Left ventricle myocardium inferior (tissue), 1 donor: Measurements from ENCODE around the gene ACBD7. TPM values are rescaled to one million over a fixed set of nuclear protein-coding genes. Genes with fewer than 3 reads are reported as not detected.

Experiments
- DNase-seq: peaks from one replicate; pipeline ENCODE4 v3.0.0-alpha.2; 2020
- H3K27ac ChIP-seq: fragments of 200-600 bp; replicated peaks from 2 replicates; pipeline ENCODE4 v1.8.0; 2021
- H3K27me3 ChIP-seq: fragments of 200-600 bp; 2 replicates; pipeline ENCODE4 v1.8.0; 2021; ENCODE audit warnings: low read depth
- H3K36me3 ChIP-seq: fragments of 200-600 bp; 2 replicates; pipeline ENCODE4 v1.8.0; 2021
- H3K4me1 ChIP-seq: fragments of 200-600 bp; 2 replicates; pipeline ENCODE4 v1.8.0; 2021
- H3K4me3 ChIP-seq: fragments of 200-600 bp; 2 replicates; pipeline ENCODE4 v1.8.0; 2021; ENCODE audit warnings: mild to moderate bottlenecking, moderate library complexity
- H3K9me3 ChIP-seq: fragments of 200-600 bp; replicated peaks from 2 replicates; pipeline ENCODE4 v1.8.0; 2021
- intact Hi-C: fragments of 100-400 bp; cut with micrococcal nuclease; formaldehyde crosslinking; loops from one replicate; pipeline ENCODE4 v1.11.0; 2022
- total RNA-seq: library from RNA; stranded (reverse); fragmentation: NEBNext Ultra II Directional; extraction: Animal tissue kit (Norgen Biotek cat#: 25700); gene quantifications from one replicate; pipeline ENCODE4 v1.2.1, GENCODE V29; 2021
- TF ChIP-seq, protein P1 (sequence below): fragments of 200-600 bp; IDR thresholded peaks from 2 replicates; pipeline ENCODE4 v1.8.0; 2021; ENCODE audit warnings: antibody characterized with exemption, mild to moderate bottlenecking, borderline replicate concordance
- donor health status: DM: no; HTN: yes; CAD: no; lungs with severe emphysema.

ACBD7 gene
- total RNA-seq, 1 donor from 2014 or later = not detected

DNA sequence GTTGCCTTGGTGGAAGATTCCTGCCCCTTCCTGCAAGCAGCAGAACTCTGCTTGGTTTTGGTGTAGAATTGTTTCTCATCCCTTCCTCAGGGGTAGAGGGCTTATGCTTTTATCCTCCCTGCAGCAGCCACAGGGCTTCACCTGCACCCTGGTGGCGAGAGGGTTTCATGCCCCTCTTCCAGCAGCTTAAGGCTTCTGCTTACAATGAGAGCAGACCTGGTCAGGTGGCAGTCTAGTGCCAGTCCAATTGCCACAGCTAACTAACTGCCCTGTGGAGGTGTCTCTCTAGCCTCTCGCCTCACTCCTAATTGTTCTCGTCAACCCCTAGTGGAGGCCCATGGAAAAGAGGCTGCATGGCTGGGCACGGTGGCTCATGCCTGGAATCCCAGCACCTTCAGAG, 19.3 kb downstream of the ACBD7 start:
- no peak overlapping the region for H3K4me3 ChIP-seq
- TF ChIP-seq, protein P1, sequence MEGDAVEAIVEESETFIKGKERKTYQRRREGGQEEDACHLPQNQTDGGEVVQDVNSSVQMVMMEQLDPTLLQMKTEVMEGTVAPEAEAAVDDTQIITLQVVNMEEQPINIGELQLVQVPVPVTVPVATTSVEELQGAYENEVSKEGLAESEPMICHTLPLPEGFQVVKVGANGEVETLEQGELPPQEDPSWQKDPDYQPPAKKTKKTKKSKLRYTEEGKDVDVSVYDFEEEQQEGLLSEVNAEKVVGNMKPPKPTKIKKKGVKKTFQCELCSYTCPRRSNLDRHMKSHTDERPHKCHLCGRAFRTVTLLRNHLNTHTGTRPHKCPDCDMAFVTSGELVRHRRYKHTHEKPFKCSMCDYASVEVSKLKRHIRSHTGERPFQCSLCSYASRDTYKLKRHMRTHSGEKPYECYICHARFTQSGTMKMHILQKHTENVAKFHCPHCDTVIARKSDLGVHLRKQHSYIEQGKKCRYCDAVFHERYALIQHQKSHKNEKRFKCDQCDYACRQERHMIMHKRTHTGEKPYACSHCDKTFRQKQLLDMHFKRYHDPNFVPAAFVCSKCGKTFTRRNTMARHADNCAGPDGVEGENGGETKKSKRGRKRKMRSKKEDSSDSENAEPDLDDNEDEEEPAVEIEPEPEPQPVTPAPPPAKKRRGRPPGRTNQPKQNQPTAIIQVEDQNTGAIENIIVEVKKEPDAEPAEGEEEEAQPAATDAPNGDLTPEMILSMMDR = no peak
- peaks cover 31% of the 10 kb centered on the region for H3K9me3 ChIP-seq
- H3K36me3 ChIP-seq = no peaks in the 10 kb centered on the region
- no peaks in the 10 kb centered on the region for H3K27me3 ChIP-seq
- no peaks in the 10 kb centered on the region for H3K4me1 ChIP-seq
- intact Hi-C loops = no loop called here
- H3K27ac ChIP-seq = no peak overlapping the region
- no peak for DNase-seq

DNA sequence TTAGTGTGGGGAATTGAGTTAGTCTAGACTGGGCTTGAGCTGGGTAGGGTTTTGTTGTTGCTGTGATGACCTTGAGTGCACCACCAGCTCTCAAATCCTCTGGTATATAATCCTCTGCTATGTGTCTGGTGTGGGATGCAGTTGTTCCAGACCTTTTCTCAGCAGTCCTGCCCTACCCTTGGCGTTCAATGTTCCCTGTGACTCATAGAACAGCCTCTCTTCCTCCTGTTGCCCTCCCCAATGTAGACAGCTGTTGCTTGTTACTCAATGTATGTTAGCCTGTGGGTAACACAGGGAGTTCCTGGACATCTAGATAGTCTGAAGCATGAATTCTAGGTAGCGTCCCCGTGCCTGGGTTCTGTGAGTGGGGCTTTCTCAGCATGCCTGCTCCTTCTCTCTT, 19.8 kb downstream of the ACBD7 start:
- peaks cover 31% of the 10 kb centered on the region for H3K9me3 ChIP-seq
- TF ChIP-seq, protein P1 = no peak
- no peaks in the 10 kb centered on the region for H3K27me3 ChIP-seq
- intact Hi-C loops = no loop called here
- H3K4me3 ChIP-seq = no peak overlapping the region
- DNase-seq = no peak
- H3K27ac ChIP-seq = no peak overlapping the region
- no peaks in the 10 kb centered on the region for H3K4me1 ChIP-seq
- no peaks in the 10 kb centered on the region for H3K36me3 ChIP-seq

DNA sequence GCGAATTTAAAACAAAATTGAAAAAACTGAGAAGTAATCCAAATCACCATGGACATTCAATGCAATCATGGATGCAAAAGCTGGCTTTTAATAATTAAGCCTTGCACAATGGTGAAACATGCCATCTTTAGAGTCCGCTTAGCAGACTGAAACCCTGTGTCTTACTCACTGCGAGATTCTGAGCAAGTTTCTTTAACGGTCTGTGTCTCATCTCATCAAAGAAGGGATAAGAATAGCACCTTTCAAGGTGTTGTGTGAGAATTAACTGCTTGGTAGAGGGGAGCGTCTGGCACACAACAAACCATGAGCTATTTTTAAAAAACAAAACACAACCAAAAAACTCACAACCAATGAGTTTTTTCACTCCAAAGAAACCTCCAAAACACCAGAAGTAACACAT, 21.4 kb downstream of the ACBD7 start:
- Histone ChIP-seq H3K27ac (no peak overlapping the region), H3K9me3 (peaks cover 24% of the 10 kb centered on the region), H3K27me3 (peaks cover 4% of the 10 kb centered on the region), H3K4me3 (no peak overlapping the region), H3K4me1 (no peaks in the 10 kb centered on the region), H3K36me3 (no peaks in the 10 kb centered on the region)
- TF ChIP-seq, protein P1 = no peak
- intact Hi-C loops = no loop called here
- no peak for DNase-seq

DNA sequence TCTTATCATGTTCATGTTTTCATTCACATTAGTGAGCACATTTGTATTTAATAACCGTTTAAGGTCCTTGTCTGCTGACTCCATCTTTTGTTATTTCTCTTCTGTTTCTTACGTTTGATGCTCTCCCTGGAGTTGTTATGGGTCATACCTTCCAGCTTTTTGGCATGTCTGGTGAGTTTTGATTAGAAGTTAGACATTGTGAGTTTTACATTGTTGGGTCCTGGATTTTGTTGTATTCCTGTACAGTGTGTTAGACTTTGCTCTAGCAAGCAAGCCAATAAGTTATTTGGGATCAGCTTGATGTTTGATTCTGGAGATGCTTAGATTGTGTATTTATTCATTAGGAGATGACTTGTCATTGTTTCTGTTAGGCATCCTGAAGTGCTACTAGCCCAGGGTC, 27.9 kb downstream of the ACBD7 start:
- H3K4me1 ChIP-seq = no peaks in the 10 kb centered on the region
- TF ChIP-seq, protein P1 = no peak
- DNase-seq = no peak

DNA sequence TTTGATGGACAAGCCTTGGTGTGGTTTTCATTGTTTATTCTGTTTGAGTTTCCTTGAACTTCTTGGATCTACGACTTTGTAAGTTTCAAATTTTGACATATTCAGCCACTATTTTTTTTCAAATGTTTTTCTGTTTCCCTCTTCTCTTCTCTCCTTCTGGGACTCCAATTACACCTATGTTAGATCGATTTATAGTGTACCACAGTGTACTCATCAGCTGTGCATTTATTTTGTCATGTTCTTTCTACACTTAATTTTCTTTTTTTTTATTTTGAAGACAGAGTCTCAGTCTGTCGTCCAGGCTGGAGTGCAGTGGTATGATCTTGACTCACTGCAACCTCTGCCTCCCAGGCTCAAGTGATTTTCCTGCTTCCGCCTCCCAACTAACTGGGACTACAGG, 28.7 kb downstream of the ACBD7 start:
- peaks cover 4% of the 10 kb centered on the region for H3K27me3 ChIP-seq
- TF ChIP-seq, protein P1 = no peak
- no peak overlapping the region for H3K27ac ChIP-seq
- H3K4me3 ChIP-seq = no peak overlapping the region
- H3K9me3 ChIP-seq = peaks cover 28% of the 10 kb centered on the region
- DNase-seq = no peak
- intact Hi-C loops = no loop called here
- no peaks in the 10 kb centered on the region for H3K4me1 ChIP-seq
- H3K36me3 ChIP-seq = no peaks in the 10 kb centered on the region

More for the DNA sequence above, 27.9 kb downstream of the ACBD7 start:
- peaks cover 35% of the 10 kb centered on the region for H3K9me3 ChIP-seq
- intact Hi-C loops = no loop called here
- H3K36me3 ChIP-seq = no peaks in the 10 kb centered on the region
- H3K4me3 ChIP-seq = no peak overlapping the region
- H3K27ac ChIP-seq = no peak overlapping the region
- H3K27me3 ChIP-seq = peaks cover 4% of the 10 kb centered on the region

DNA sequence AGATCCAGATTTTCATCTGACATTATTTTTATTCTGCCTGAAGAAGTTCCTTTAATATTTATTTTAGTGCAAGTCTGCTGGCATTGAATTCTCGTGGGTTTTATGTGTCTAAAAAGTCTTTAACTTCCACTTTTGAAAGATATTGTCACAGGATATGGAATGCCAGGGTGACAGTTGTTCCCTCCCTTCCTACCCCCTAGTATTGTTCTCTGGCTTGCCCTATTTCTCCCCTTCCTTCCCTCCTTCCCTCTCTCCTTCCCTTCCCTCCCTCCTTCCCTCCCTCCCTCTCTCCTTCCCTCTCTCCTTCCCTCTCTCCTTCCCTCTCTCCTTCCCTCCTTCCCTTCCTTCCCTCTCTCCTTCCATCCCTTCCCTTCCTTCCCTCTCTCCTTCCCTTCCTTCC, 29.9 kb downstream of the ACBD7 start:
- no peak for DNase-seq
- Histone ChIP-seq H3K27ac (no peak overlapping the region), H3K4me1 (no peaks in the 10 kb centered on the region), H3K9me3 (peaks cover 37% of the 10 kb centered on the region), H3K4me3 (no peak overlapping the region), H3K36me3 (no peaks in the 10 kb centered on the region), H3K27me3 (peaks cover 4% of the 10 kb centered on the region)
- TF ChIP-seq, protein P1 = no peak
- intact Hi-C loops = no loop called here
